Osteocyte (in vitro differentiated cells): Measurements from ENCODE around the gene HSPA4L. TPM values are rescaled to one million over a fixed set of nuclear protein-coding genes. Genes with fewer than 3 reads are reported as not detected.

Experiments
- DNase-seq: peaks from one replicate; pipeline ENCODE4 v3.0.0; 2021; ENCODE audit warnings: mixed read lengths; ENCODE audit not compliant: unreplicated experiment; ENCODE audit errors: extremely low spot score
- H3K27ac Mint-ChIP-seq: one replicate; pipeline ENCODE4 v1.8.0; 2021; ENCODE audit warnings: mild to moderate bottlenecking, mixed read lengths; ENCODE audit not compliant: unreplicated experiment
- H3K27me3 Mint-ChIP-seq: one replicate; pipeline ENCODE4 v1.8.0; 2021; ENCODE audit warnings: mixed read lengths; ENCODE audit not compliant: unreplicated experiment
- H3K36me3 Mint-ChIP-seq: one replicate; pipeline ENCODE4 v1.8.0; 2021; ENCODE audit warnings: mixed read lengths; ENCODE audit not compliant: unreplicated experiment
- H3K4me1 Mint-ChIP-seq: one replicate; pipeline ENCODE4 v1.8.0; 2021; ENCODE audit warnings: mixed read lengths; ENCODE audit not compliant: unreplicated experiment
- H3K4me3 Mint-ChIP-seq: one replicate; pipeline ENCODE4 v1.8.0; 2021; ENCODE audit warnings: mild to moderate bottlenecking, moderate library complexity, mixed read lengths; ENCODE audit not compliant: unreplicated experiment
- H3K9me3 Mint-ChIP-seq: one replicate; pipeline ENCODE4 v1.8.0; 2021; ENCODE audit warnings: mixed read lengths; ENCODE audit not compliant: unreplicated experiment
- CTCF ChIP-seq: fragments of 200-600 bp; sonication (generic); IDR thresholded peaks from 2 replicates; pipeline ENCODE4 v1.5.0; 2021; ENCODE audit warnings: antibody characterized with exemption, mild to moderate bottlenecking, moderate library complexity
- total RNA-seq: library from RNA; stranded (reverse); gene quantifications from 2 replicates; pipeline ENCODE4 v1.2.1, GENCODE V29; 2021

HSPA4L gene
- total RNA-seq, 1 donor from 2014 or later = 2.5 TPM

GRCh38 chr4:127771535-127772275 is 10.4 kb upstream of the HSPA4L start:
- H3K4me1 Mint-ChIP-seq = no peaks in the 10 kb centered on the region
- no peaks in the 10 kb centered on the region for H3K36me3 Mint-ChIP-seq
- no peaks in the 10 kb centered on the region for H3K9me3 Mint-ChIP-seq
- no peak for TF ChIP-seq CTCF
- DNase-seq = no peak
- H3K27me3 Mint-ChIP-seq = peaks cover 7% of the 10 kb centered on the region
- no peak overlapping the region for H3K27ac Mint-ChIP-seq
- H3K4me3 Mint-ChIP-seq = no peak overlapping the region

DNA sequence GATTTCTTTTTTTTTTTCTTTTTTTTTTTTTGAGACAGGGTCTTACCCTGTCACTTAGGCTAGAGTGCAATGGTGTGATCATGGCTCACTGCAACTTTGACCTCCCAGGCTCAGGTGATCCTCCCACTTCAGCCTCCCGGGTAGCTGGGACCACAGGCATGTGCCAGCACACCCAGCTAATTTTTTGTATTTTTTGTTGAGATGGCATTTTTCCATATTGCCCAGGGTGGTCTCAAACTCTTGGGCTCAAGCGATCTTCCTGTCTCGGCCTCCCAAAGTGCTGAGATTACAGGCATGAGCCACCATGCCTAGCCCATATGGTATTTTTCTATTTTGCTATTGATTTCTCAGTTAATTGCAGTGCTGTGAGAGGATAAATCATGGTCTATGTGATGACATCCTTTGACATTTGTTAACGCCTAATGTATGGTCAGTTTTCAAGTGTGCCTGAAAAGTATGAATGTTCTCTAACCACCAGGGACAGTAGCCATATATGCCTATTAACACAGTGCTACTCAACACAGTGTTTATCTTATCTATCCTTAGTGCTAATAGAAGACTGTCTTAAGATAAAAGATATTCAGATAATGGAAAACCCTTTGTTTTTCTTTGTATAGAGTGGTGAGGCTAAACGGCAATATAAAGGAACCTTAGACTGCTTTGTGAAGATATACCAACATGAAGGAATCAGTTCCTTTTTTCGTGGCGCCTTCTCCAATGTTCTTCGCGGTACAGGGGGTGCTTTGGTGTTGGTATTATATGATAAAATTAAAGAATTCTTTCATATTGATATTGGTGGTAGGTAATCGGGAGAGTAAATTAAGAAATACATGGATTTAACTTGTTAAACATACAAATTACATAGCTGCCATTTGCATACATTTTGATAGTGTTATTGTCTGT is 9.1 kb upstream of the HSPA4L start:
- Mint-ChIP-seq H3K9me3 (no peaks in the 10 kb centered on the region), H3K4me3 (no peak overlapping the region), H3K27ac (no peak overlapping the region), H3K4me1 (no peaks in the 10 kb centered on the region), H3K36me3 (no peaks in the 10 kb centered on the region), H3K27me3 (peaks cover 18% of the 10 kb centered on the region)
- no peak for TF ChIP-seq CTCF
- no peak for DNase-seq

- peaks cover 22% of the 10 kb centered on the region for H3K27me3 Mint-ChIP-seq
- H3K9me3 Mint-ChIP-seq = no peaks in the 10 kb centered on the region
- no peaks in the 10 kb centered on the region for H3K36me3 Mint-ChIP-seq
- no peaks in the 10 kb centered on the region for H3K4me1 Mint-ChIP-seq
- no peak for TF ChIP-seq CTCF
- no peak overlapping the region for H3K27ac Mint-ChIP-seq
- H3K4me3 Mint-ChIP-seq = no peak overlapping the region
- no peak for DNase-seq
These were observed 6.3 kb upstream of the HSPA4L start for GRCh38 chr4:127775843-127776242.

GRCh38 chr4:127776620-127777019 is 5.5 kb upstream of the HSPA4L start:
- Mint-ChIP-seq H3K9me3 (no peaks in the 10 kb centered on the region), H3K27ac (no peak overlapping the region), H3K36me3 (no peaks in the 10 kb centered on the region), H3K4me1 (no peaks in the 10 kb centered on the region), H3K27me3 (peaks cover 22% of the 10 kb centered on the region), H3K4me3 (no peak overlapping the region)
- TF ChIP-seq CTCF = no peak
- no peak for DNase-seq

GRCh38 chr4:127777487-127777886 is 4.6 kb upstream of the HSPA4L start:
- H3K27me3 Mint-ChIP-seq = peaks cover 22% of the 10 kb centered on the region
- TF ChIP-seq CTCF = no peak
- no peaks in the 10 kb centered on the region for H3K36me3 Mint-ChIP-seq
- H3K4me3 Mint-ChIP-seq = no peak overlapping the region
- H3K4me1 Mint-ChIP-seq = no peaks in the 10 kb centered on the region
- no peak for DNase-seq
- no peak overlapping the region for H3K27ac Mint-ChIP-seq
- H3K9me3 Mint-ChIP-seq = no peaks in the 10 kb centered on the region
